Nucleus accumbens (tissue), 56 donors: ENCODE data around the gene HSPB7.
A peak's percentile ranks its signal among the peaks of the same experiment; 100 is the strongest.
"Not testable (repeated sequence)": the region's sequence is repeated elsewhere in the genome, so short reads cannot be mapped to it uniquely, and the experiment has no call there.

ENCODE experiments used
- DNase-seq, 56 donors: peaks; one replicate each; lab custom pipeline; 2025; lab: John Stamatoyannopoulos, UW

HSPB7 gene

DNA sequence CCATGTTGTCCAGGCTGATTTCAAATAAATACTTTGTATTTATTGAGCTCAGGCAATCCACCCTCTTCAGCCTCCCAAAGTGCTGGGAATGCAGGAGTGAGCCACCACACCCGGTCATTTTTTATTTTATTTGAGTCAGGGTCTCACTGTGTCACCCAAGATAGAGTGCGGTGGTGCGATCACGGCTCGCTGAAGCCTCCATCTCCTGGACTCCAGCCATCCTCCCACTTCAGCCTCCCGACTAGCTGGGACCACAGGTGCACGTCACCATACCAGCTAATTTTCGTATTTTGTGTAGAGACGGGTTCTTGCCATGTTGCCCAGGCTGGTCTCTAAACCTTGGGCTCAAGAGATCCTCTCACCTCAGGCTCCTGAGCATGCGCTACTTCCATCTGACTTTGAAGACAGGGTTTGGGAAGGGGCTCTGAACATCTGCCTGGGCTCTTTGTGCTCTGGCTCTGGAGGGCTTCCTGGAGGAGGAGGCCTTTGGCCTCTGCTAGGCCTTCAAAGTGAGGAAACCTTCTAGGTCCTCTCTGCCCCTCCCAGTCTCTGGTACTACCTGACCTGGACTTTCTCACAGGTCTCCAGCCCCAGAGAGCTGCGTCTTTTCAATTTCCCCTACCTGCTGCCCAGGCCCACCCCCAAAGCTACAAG is 5.8 kb downstream of the HSPB7 start:
- DNase-seq = no peak

DNA sequence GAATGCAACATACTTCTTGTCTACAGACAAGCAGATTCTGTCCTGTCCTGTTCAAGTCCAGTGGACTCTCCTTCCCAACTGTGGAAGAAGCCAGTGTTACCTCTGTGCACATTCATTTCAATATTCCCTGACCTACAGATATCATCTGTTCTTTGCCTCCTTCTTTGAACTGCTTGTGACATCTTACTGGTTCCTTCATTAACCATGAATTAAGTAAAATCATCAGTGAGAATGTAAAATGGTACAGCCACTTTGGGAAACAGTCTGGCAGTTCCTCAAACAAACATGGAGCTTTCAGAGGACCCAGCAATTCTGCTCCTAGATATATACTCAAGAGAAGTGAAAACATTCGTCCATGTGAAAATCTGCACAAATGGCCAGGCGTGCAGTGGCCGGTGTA is 7.0 kb downstream of the HSPB7 start:
- DNase-seq = no peak

DNA sequence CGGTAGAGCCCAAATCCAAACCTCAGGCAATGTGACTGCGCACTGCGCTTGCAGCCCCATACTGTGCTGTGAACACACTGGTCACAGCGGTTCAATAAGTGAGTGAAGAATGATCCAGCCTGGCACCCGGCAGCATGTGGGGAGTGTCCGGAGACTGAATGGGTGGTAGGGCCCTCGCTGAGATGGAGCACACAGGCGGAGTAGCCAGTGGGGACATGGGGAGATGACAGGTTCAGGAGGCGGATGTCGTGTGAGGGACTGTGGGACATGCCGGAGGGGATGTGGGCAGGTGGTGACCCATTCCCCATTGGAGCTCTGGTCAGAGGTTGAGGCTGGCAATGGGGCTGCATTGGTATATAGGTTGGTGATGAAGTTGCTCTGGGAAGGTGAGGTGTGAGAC is 8.2 kb downstream of the HSPB7 start:
- no peak for DNase-seq

DNA sequence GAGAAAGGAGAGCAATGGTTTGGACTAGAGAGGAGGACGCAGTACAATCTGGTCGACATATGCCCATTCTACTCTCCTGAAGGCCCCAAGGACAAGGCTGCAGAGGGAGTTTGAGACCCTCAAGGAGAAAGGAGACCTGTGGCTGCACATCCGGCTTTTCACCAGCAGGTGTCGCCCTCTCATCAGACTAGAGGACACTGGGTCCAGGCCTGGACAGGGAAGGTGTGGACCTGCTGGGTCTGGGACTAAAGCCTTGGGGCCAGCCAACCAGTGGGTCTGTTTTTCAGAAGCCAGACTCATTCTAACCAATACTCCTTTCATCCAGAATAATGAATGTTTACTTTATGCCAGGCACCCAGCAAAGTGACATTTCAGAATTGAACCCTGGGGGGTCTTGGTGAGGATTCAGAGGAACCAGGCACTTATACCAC is 8.8 kb downstream of the HSPB7 start:
- peak in 49 of 56 donors; percentile 10 to 87 (median 46) for DNase-seq

DNA sequence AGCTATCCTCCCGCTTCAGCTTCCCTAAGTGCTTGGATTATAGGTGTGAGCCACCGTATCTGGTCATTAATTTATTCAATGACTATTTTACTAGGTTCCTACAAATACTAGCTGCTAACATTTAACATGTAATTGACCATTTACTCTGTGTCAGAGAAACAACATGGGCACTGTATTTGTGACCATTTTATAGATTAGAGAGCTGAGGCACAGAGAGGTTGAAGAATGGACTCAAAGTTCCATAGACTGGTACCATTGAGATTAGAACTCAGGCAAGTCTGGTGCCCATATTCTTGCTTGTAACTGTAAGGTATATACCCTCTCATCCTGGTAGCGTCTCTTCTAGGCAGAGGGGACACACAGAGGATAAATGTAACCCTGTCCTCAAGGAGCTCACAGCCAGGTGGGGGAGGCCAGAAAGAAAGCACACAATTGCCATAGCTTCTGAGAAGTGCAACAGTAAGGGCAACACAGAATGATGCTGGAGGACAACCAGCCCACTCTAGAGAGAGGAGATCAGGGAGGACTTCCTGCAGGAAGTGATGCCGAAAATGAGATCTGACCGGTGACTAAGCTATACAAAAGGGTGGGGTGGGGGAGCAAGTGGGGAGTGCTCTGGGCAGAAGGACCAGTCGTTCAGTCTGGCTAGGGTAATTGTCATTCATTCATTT is 10.0 kb downstream of the HSPB7 start:
- no peak for DNase-seq

DNA sequence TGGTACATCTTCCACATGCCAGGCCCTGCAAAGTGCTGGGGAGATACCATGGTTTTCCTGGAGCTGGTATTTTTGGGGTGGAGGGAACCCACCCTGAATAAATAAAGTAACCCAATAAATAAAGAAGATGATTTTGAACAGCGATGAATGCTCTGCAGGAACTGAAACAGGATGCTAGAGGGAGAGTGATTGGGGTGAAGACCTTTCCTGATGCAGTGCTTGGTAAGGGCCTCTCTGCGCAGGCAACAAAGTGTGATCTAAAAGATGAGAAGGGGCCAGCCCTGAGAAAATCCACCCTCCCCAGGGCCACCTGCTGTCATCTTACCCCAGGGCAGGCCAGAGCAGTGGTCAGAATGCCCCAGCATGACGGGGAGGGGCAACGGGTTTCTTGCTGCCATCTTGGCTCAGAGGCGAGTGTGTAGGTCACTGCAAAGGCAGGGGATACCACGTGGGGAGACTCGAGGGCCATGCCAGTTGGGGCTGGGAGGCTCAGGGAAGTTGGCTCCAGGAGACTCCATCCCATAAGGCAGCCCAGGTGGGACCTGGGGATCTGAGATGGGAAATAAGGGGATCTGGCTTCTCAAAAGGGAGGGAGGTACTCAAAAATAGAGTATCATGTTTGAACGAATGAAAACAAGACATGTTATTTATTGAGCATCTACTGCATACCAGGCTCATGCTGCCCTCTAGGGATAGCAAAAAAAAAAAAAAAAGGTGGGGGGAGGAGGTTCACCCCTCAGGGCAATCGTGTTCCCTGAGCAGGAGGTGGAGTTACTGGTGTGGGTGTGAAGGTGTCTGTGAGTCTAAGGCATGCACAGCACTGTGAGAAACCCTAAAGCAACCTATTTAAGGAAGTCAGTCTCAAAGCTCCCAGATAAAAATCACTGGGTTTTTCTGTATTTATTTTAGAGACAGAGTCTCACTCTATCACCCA is 11.0 kb downstream of the HSPB7 start:
- no peak for DNase-seq

DNA sequence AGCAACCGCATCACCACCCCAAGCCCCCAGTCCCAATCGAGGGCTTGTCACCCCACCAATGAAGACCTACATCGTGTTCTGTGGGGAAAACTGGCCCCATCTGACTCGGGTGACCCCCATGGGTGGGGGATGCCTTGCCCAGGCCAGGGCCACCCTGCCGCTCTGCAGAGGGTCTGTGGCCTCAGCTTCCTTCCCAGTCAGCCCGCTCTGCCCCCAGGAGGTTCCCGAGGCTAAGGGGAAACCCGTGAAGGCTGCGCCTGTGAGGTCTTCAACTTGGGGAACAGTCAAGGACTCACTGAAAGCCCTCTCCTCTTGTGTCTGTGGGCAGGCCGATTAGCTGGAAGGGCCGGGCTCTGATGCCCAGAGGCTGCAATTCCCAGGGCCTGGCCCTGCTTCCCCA is 11.8 kb downstream of the HSPB7 start:
- no peak for DNase-seq

DNA sequence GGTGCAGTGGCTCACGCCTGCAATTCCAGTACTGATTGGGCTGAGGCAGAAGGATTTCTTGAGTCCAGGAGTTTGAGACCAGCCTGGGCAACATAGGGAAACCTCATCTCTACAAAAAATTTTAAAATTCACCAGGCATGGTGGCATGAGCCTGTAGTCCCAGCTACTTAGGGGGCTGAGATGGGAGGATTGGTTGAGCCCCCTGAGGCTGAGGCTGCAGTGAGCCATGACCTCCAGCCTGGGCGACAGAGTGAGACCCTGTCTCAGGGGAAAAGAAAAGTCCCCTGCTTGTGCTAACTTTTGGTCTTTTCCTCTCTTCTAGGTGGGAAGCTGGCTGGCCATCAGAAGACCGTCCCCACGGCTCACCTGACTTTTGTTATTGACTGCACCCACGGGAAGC is 12.2 kb downstream of the HSPB7 start:
- DNase-seq = no peak

DNA sequence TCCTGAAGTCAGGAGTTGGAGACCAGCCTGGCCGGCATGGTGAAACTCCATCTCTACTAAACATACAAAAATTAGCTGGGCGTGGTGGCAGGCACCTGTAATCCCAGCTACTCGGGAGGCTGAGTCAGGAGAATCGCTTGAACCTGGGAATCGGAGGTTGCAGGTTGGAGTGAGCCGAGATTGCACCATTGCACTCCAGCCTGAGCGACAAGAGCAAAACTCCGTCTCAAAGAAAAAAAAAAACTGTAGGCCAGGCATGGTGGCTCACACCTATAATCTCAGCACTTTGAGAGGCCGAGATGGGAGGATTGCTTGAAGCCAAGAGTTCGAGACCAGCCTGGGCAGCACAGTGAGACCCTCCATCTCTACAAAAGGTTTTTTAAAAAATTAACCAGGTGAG is 16.6 kb downstream of the HSPB7 start:
- not testable (repeated sequence) for DNase-seq

DNA sequence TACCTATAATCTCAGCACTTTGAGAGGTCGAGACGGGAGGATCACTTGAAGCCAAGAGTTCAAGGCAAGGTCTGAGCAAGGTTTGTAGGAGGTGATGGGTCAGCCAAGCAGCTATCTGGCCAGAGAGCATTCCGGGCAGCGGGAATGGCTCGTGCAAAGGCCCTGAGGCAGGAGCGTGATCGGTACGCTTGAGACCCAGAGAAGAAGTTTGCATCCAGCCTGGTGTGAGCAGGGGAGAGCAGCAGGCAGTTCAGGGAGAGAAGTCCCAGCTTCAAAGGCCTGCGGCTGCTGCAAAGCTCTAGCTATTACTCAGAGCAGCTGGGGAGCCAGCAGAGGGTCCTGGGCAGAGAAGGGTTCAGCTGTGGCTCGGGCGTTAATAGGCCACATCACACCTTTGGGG is 18.9 kb downstream of the HSPB7 start:
- no peak for DNase-seq

DNA sequence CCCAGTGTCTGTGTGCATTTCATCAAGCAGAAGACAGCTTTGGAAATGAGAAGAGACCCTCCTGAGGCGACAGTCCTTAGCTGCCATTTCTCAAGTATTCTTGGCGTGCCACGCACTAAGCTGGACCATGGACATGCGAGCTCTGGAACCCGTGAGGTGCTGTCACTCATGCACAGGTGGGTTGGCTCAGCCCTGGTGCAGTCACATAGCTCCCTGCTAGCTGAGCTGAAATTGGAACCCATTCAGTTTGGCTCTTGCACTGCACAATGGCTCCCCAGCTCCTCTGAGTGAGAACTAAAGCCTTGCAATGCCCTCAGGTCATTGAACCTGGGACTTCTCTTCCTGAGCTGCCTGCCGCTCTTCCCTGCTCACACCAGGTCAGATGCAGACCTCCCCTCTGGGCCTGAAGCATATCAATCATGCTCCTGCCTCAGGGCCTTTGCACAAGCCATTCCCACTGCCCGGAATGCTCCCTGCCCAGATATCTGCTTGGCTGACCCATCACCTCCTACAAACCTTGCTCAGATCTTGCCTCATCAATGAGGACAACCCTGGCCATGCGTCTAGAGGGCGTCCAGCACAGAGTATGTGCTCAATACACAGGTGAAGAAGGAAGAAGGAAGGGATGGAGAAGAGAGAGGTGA is 20.1 kb downstream of the HSPB7 start:
- no peak for DNase-seq

DNA sequence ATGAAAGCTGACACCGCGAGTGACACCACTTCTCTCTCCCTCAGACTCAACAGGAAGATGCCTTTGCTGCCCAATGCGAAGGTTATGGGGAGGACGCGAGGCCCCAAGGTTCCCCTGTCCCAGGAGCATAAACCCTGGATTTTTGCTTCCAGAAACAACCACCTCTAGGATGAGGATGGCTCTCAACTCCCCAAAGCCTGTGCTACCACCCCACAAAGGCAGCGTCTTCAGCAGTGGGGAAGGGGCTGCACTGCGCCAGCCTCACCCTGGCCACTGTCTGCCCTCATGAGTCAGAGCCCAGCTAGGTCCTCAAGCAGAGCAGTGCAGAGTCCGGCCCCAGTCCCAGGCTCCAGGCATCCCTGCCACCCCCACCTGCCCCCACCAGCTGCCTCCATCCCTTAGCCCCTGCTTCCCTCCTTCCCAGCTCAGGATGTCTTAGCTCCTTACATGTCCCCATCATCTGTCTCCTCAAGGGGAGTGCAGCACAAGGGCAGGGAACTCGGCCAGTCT is 20.7 kb downstream of the HSPB7 start:
- no peak for DNase-seq

DNA sequence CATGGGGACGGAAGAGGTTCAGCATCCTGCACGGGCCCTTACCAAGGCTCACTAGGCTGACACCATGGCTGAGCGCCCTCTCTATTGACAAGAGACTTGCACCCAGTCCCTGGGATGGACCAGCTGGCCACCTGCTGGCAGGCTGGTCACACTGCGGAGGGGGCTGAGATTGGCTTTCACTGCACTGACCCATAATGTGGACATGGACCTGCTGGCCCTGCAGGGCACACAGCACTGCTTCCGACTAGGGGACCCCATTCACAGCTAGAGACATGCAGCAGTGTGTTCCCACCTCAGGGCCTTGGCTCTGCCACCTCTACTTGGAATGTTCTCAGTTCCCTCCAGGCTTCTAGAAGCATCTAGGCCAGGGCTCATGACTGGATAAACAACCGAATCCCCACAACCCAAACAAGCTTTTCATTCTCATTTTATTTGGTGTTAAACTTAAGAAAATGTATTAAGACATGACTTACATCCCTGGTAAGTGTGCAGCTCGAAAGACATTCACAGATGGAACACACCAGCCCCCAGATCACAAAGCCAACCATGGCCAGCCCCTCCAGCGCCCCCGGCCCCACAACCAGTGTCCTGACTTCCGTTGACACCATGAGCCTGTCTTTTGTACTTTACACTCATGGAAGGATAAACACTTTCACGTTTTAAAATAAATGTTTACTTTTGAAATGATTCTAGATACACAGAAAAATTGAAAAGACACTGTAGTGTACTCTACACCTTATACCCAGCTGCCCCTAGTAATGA is 23.1 kb downstream of the HSPB7 start:
- DNase-seq = peak in 50 of 56 donors; percentile 8 to 77 (median 56)

DNA sequence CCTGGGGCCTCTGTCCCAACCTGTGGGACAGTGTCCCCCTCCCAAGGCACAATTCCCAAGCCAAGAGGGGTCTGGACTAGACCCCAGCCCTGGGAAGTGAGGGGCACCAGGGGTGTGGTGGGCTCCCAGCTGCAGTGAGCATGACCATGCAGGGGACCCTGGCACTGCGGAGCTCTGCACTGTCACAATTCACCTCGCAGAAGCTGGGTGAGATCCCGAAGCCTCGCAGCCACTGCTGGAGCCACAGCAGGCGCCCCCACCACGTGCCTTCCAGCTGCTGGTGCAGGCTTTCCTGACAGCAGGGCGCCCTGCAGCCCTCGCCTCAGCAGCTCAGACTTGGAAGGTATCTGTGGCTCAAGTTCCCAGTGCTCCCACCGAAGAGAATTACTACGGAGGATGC is 23.8 kb downstream of the HSPB7 start:
- no peak for DNase-seq

DNA sequence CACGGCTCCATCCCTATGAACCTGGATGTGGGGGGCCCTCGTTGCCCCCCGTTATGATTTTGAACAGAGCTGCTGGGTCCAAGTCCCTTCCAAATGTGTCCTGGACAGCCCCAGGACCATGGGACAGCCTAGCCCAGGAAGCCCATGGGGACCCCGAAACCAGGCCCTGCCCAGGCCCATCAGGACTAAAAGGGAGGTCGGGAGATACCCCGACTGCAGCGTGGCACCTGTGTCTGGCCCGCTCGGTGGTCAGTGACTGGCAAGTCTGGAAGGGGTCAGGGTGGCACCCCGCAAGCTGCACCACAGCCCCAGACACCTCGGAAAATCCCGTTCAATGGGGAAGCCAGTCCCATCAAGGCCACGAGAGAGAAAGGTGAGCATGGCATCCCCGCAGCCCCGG is 24.2 kb downstream of the HSPB7 start:
- DNase-seq = no peak

DNA sequence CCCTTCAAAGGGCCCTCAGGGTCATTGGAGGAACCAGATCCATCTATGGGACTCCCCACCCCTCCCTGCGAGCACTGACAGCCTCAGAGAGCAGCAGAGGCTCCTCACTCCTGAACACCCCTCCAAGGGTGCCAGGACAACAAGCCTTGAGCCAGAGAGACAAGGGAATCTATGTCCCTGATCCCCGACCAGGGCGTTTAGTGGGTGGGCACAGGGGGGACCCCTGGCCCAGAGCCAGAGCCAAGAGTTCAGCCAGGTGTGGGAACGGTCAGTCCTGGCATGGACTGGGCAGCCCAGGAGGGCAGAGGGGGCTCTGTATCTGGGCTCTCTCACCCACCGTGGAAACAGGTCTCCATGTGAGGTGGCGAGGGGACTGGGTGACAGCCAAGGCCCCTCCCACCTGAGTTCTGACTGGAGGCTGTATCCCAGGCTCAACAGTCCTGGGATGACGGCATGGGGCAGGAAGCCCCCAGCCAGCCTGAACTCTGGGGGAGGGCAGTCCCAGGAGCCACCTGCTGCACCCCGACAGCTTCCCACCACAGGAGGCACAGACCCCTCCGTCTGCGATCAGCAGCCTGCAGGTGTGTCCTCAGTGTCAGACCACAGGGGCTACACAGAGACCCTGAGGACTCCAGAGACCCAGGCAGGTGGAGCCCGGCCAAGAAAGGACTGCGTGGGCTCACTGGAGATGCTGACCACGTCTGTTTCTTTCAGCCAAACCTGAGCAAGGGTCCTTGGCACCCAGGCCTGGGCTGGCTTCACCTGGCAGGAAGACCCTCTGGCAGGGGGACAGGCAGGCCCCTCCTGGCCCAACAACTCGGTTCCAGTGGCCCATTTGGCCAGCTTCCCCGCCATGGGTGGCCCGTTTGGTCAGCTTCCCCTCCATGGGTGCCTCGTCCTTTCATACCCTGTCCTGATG is 25.0 kb downstream of the HSPB7 start:
- DNase-seq = no peak

DNA sequence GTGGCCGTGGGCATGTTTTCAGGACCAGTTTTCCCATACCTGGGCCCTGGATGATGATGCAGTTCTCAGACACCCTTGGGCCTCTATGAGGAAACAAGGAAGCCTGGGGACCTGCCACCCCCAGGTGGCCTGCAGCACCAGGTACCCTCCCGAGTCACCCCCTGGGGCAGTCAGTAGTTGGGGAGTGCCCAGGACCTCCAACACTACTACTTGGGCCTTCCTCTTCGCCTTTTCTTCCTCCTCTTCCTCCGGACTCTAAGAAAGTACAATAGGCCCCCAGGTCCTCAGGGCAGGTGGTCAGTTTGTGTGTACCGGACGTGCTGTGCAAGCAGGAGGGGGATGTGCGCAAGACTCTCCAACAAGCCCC is 25.7 kb downstream of the HSPB7 start:
- DNase-seq = no peak

DNA sequence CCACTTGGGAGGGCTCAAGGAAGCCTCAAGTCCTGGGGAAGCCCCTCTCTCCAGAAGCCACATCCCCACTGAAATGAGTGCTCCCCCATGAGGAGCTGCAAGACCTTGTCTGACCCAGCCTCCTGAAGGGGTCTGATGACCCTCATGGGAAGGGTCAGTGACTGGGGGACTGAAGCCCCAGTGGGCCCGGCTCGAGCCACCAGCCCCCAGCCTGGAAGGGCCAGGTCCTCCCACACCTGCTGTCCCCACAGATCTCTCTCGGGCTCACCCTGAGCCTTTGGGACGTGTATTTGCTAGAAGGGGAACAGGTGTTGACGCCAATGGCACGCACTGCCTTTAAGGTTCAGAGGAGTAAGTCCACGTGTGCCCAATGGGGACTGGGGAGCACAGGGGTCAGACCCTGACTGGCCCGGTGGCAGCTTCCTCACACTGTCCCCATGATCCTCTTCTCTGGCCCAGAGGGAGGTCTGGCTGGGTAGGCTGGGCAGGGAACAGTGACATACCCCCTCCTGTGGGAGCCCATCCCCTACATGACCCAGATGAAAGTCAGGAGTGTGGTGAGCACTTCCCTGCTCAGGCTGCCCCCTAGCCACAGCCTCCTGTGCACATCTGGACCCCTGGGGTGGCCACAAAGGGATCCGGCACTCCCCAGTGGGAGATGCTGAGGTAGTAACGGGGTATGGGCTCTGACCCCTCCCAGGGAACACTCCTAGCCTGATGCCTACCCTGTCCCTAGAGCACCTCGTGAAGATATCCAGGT is 26.2 kb downstream of the HSPB7 start:
- no peak for DNase-seq
